Cardiac fibroblast (primary cell): Measurements from ENCODE around the gene CASP3.
"Not testable (repeated sequence)": the region's sequence is repeated elsewhere in the genome, so short reads cannot be mapped to it uniquely, and the experiment has no call there.

Experiments
- DNase-seq, 2 donors: peaks; one replicate each; pipeline versions ENCODE4 v3.0.0 to v3.0.0-alpha.2; 2010; ENCODE audit warnings: low read depth in 2 of 2
- H3K4me3 ChIP-seq, 2 donors: replicated peaks in 1 of 2; 1 replicate in 1 of 2; 2 replicates in 1 of 2; pipeline ENCODE4 v1.5.1; 2011; ENCODE audit warnings: low read depth in 2 of 2, low read length in 2 of 2, mild to moderate bottlenecking in 2 of 2, moderate library complexity in 1 of 2
- TF ChIP-seq, protein P1 (sequence below): IDR thresholded peaks from one replicate; pipeline ENCODE4 v1.5.1; 2011; ENCODE audit warnings: low read depth, mild to moderate bottlenecking, low read length, inconsistent platforms

CASP3 gene

DNA sequence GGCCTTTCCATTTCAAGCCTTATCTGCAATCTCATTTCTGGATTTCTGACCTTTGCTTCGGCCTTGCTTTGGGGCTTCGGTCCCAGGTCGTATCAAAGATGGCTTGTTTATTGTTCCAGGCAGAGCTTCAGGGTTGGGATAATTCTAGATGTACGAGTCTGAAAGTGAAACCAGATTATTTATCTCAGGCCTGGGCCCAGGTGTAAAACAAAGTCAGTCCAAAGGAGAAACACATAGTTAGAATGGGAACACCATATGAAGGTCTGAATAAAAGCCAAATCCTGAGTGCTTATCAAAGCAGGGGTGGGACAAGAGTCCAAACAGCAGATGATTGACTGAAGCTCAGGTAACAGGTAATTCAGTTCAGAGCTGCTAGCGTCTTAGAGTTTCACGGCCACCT lies 17.4 kb upstream of the CASP3 start:
- DNase-seq: no peak
- TF ChIP-seq, protein P1, sequence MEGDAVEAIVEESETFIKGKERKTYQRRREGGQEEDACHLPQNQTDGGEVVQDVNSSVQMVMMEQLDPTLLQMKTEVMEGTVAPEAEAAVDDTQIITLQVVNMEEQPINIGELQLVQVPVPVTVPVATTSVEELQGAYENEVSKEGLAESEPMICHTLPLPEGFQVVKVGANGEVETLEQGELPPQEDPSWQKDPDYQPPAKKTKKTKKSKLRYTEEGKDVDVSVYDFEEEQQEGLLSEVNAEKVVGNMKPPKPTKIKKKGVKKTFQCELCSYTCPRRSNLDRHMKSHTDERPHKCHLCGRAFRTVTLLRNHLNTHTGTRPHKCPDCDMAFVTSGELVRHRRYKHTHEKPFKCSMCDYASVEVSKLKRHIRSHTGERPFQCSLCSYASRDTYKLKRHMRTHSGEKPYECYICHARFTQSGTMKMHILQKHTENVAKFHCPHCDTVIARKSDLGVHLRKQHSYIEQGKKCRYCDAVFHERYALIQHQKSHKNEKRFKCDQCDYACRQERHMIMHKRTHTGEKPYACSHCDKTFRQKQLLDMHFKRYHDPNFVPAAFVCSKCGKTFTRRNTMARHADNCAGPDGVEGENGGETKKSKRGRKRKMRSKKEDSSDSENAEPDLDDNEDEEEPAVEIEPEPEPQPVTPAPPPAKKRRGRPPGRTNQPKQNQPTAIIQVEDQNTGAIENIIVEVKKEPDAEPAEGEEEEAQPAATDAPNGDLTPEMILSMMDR: no peak
- no peak overlapping the region for H3K4me3 ChIP-seq

DNA sequence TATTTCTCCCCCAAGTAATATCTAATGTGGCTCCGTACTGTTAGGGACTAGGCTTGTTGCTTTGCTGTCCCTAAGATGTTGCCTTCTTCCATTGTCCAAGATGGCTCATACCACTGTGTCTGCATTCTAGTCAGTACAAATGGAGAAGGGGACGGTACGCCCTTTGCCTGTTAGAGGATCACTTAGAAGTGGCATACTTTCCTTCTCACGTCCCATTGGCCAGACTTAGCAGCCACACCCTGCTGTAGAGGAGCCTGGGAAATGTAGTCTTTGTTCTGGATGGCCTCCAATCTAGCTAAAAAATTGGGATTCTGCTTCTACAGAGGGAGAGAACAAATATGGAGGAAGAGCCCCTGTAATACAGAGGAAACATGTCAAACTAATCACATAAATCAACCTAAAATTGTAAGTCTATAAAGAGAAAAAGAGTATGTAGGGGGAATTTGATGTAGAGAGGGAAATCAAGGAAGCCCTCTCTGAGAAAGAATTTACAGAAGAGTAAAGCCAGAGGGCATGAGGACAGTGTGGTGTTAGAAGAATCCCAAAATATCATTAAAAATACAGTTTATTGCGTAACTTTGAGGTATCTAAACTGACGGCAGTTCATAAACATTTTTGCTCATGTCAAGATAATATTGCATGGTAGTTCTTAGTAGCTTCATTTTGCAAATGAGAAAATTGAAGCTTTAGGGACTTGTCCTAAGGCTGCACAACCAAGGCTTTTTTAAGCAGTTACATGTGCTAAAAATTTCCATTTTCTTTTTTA lies 15.4 kb upstream of the CASP3 start:
- DNase-seq: peak; percentile 38 to 46
- TF ChIP-seq, protein P1: no peak

DNA sequence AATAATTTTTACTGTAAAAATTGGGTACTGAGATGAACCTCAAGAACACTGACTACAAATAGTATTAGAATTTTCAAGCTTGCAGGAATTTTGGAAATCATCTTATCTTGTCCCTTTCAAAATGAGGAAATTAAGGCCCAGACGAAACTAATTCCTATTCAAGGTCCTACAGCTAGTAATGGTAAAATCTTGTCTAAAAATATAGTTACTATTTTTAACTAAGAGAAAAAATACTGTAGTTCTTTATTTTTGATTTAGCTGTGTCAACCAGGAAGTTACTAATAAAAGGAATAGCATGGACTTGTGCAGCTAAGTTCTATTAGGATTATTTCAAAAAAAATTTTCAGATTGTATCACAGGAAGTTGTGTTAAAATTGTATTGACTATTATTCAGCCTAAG lies 13.0 kb upstream of the CASP3 start:
- TF ChIP-seq, protein P1: no peak
- DNase-seq: no peak
- no peak overlapping the region for H3K4me3 ChIP-seq

More for the DNA sequence above, 15.4 kb upstream of the CASP3 start:
- no peak overlapping the region for H3K4me3 ChIP-seq

GRCh38 chr4:184660978-184661377 lies 11.7 kb upstream of the CASP3 start:
- no peak overlapping the region for H3K4me3 ChIP-seq
- TF ChIP-seq, protein P1: no peak
- no peak for DNase-seq

DNA sequence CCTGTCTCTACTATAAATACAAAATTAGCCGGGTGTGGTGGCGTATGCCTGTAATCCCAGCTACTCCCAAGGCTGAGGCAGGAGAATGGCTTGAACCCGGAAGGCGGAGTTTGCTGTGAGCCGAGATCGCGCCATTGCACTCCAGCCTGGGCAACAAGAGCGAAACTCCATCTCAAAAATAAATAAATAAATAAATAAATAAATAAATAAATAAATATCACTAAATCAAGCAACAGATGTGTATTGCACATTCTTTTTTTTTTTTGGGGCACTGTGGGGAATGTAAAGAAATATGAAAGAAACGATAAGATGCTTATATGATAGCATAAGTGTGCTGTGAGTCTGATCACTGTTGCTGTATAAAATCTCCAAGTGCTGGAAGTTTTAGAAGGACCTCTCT lies 8.6 kb upstream of the CASP3 start:
- H3K4me3 ChIP-seq, DNase-seq: not testable (repeated sequence)

DNA sequence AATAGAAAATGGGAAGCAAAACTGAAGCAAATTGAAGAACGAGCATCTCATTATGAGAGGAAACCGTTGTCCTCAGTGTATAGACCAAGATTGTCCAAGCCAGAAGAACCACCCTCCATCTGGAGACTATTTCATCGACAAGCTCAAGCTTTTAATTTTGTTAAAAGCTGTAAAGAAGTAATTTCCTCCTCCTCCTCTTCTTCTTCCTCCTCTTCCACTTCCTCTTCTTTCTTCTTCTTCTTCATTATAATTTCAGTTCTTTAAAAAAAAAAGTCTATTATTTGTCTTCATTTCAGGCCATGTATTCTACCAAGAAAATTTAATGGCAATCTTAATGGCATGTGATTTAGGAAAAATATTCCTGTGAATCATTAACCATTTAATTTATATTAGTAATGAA lies 7.9 kb upstream of the CASP3 start:
- TF ChIP-seq, protein P1: no peak
- no peak overlapping the region for H3K4me3 ChIP-seq
- no peak for DNase-seq

DNA sequence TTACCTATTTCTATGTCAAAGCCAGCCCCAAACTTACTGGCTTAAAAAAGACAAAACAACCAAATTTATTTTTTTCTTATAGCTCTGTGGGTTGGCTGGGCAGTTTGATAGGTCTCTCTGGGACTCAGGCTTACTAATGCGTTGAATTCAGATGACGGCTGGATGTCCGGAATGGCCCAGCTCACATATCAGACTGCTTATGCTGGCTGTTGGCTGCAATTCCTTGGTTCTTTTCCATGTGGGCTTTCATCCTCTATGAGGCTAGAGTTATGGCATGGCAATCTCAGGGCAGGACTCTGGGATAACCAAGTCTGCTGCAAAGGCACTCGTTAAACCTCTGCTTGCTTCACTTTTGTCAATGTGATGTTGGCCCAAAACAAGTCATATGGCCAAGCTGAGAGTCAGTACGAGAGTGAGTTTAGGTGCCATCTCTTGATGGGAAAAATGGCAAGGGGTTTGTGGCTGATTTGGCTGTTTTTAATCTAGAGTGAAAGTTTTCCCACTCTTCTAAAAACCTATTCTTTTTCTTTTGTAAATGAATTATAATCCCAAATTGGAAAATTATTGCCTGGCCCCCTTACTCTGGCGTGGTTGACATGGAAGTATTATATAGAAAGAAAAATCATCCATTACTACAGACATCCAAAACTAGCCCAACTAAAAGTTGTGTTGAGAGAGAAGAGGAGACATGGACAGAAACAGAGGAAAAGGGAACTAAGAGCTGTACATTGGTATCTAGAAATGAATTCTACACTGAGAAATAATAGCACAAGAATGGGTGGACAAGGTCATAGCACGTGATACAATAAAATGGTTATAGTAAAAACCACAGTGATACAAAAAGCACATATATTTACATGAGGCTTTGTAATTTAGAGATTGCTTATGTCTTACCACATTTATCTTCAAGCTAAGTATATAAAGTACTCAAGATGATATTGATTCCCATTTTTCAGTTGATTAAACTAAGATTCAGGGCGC lies 6.9 kb upstream of the CASP3 start:
- peak in 1 of 2 donors; percentile 21 for DNase-seq
- TF ChIP-seq, protein P1: no peak

More for the DNA sequence above, 6.9 kb upstream of the CASP3 start:
- H3K4me3 ChIP-seq: no peak overlapping the region
